ENCODE data around the gene FAM229B. TPM values are rescaled to one million over a fixed set of nuclear protein-coding genes. Genes with fewer than 3 reads are reported as not detected.
"Not testable (repeated sequence)": the region's sequence is repeated elsewhere in the genome, so short reads cannot be mapped to it uniquely, and the experiment has no call there.

Gene FAM229B
- total and polyA plus RNA-seq, 11 donors = 28.6 to 85.8 (median 54.8) TPM

DNA sequence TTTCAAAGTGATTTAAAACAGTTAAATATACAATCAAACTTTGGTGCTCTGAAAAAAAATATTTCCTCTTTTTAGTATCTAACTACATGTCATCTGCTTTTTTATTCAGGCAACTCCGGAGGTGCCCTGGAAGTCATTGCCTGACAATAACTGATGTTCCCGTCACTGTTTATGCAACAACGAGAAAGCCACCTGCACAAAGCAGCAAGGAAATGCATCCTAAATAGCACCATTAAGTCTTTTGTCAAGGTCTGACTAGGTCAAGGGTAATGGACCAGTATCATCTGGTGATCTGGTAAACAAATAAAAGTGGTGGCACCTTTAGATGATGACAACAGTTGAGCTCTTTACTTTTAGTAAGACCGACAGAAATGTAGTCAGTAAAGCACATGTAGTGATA lies 13.2 kb downstream of the FAM229B start:
- H3K4me1 ChIP-seq = peaks cover 0 to 14% (median 0%) of the 10 kb centered on the region in 12 donors
- TF ChIP-seq POLR2A (IDR thresholded peaks at IDR 0.05) = no peak
- TF ChIP-seq, protein P1, sequence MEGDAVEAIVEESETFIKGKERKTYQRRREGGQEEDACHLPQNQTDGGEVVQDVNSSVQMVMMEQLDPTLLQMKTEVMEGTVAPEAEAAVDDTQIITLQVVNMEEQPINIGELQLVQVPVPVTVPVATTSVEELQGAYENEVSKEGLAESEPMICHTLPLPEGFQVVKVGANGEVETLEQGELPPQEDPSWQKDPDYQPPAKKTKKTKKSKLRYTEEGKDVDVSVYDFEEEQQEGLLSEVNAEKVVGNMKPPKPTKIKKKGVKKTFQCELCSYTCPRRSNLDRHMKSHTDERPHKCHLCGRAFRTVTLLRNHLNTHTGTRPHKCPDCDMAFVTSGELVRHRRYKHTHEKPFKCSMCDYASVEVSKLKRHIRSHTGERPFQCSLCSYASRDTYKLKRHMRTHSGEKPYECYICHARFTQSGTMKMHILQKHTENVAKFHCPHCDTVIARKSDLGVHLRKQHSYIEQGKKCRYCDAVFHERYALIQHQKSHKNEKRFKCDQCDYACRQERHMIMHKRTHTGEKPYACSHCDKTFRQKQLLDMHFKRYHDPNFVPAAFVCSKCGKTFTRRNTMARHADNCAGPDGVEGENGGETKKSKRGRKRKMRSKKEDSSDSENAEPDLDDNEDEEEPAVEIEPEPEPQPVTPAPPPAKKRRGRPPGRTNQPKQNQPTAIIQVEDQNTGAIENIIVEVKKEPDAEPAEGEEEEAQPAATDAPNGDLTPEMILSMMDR (IDR thresholded peaks at IDR 0.05) = no peak
- no peaks in the 10 kb centered on the region for H3K27me3 ChIP-seq
- H3K36me3 ChIP-seq = peaks cover 0 to 47% (median 10%) of the 10 kb centered on the region in 9 donors
- peaks cover 0 to 4% (median 0%) of the 10 kb centered on the region in 12 donors for H3K9me3 ChIP-seq
- no peak for DNase-seq
- H3K4me3 ChIP-seq = no peak overlapping the region
- intact Hi-C loops (cut with DNase I) = no loop called here
- 59 to 71% (median 65%) methylated on average over 4 of the region's 4 CpGs for WGBS, 4 donors
- peak overlapping the region in 3 of 12 donors; percentile 0 to 24 (median 10) for H3K27ac ChIP-seq
- peak in 2 of 4 donors; percentile 24 to 83 for ATAC-seq

DNA sequence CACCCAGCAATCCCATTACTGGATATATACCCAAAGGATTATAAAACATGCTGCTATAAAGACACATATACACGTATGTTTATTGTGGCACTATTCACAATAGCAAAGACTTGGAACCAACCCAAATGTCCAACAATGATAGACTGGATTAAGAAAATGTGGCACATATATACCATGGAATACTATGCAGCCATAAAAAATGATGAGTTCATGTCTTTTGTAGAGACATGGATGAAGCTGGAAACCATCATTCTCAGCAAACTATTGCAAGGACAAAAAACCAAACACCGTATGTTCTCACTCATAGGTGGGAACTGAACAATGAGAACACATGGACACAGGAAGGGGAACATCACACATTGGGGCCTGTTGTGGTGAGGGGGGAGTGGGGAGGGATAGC lies 18.6 kb downstream of the FAM229B start:
- 86 to 97% (median 94%) methylated on average over 2 of the region's 2 CpGs for WGBS, 4 donors
- intact Hi-C loops (cut with DNase I); H3K9me3 ChIP-seq; H3K4me3 ChIP-seq; H3K27ac ChIP-seq; DNase-seq; H3K27me3 ChIP-seq; ATAC-seq: not testable (repeated sequence)
- Histone ChIP-seq H3K4me1 (peaks cover 0 to 13% (median 0%) of the 10 kb centered on the region in 12 donors), H3K36me3 (peaks cover 0 to 72% (median 32%) of the 10 kb centered on the region in 9 donors)

DNA sequence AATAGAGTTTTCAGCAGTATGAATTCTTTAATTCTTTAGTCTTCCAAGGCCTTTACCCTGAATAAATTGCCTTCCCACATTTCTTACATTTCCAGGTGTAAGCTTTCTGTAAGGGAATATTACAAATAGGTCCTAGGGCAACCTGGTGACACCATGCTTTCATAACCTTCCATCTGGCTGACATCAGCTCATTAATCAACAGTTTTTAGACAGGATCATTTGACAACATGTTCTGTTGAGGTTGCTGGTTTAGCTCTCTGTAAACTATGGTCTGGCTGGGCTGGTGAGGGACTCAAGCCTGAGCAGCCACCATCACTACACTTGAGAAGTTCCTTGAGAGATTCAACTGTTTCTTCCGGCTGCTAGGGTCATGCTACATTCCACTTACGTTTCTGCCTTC lies 19.2 kb downstream of the FAM229B start:
- peaks cover 0 to 72% (median 38%) of the 10 kb centered on the region in 9 donors for H3K36me3 ChIP-seq
- no peaks in the 10 kb centered on the region for H3K27me3 ChIP-seq
- peaks cover 0 to 4% (median 0%) of the 10 kb centered on the region in 12 donors for H3K9me3 ChIP-seq
- peaks cover 0 to 11% (median 0%) of the 10 kb centered on the region in 12 donors for H3K4me1 ChIP-seq
- H3K27ac ChIP-seq = no peak overlapping the region
- DNase-seq (no peak), ATAC-seq (peak in 1 of 4 donors; percentile 20)
- intact Hi-C loops (cut with DNase I) = no loop called here
- no peak for TF ChIP-seq POLR2A (IDR thresholded peaks at IDR 0.05)
- TF ChIP-seq, protein P1 (IDR thresholded peaks at IDR 0.05) = no peak
- no peak overlapping the region for H3K4me3 ChIP-seq
- 68 to 76% (median 69%) methylated on average over 2 of the region's 2 CpGs for WGBS, 4 donors

DNA sequence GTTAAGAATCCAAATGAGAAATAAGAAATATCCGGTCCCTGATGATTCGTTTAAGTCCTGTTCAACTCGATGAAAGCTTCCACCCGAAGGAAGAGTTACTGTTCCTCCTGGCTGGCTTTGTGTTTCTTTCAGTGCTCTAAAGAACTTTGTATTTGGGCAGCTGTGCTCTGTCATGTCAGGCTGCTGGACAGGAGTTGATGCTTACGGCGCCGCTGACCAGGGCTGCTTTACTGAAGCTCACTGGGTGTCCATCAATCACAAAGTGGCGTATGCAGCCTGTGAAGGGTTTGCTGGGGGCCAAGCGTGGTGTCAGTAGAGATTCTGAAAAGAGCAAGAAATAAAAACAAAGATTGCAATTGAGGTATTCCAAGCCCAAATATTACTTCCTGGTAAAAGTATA lies 21.9 kb downstream of the FAM229B start:
- H3K4me1 ChIP-seq = peaks cover 0 to 31% (median 5%) of the 10 kb centered on the region in 12 donors
- WGBS, 4 donors = 60 to 78% (median 71%) methylated on average over 9 of the region's 9 CpGs
- H3K27ac ChIP-seq = peak overlapping the region in 1 of 12 donors; percentile 33
- no peak for TF ChIP-seq POLR2A (IDR thresholded peaks at IDR 0.05)
- TF ChIP-seq, protein P1 (IDR thresholded peaks at IDR 0.05) = no peak
- H3K27me3 ChIP-seq = no peaks in the 10 kb centered on the region
- ATAC-seq = peak in 1 of 4 donors; percentile 24
- DNase-seq = peak in 1 of 5 donors; percentile 32
- peaks cover 0 to 4% (median 0%) of the 10 kb centered on the region in 12 donors for H3K9me3 ChIP-seq
- intact Hi-C loops (cut with DNase I) = no loop called here
- peaks cover 0 to 83% (median 56%) of the 10 kb centered on the region in 9 donors for H3K36me3 ChIP-seq
- no peak overlapping the region for H3K4me3 ChIP-seq

DNA sequence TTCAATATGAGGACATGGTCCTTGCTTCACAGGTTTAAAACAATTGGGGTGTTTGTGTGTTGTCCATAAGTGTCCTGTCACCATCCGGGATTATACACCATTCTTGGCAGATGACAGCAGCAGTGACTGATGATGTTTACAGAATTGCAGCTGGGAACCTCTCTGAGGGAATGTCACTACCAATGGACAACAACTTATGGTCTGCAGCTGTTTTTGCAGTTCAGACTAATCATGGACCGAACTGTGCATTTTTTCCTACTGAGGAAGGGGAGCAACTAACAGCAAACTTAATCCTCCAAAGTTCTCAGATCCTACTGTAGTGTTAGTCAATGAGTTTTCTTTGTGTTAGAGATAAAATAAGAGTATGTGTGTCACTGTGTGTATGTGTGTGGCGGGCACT lies 26.0 kb downstream of the FAM229B start:
- WGBS, 4 donors = 47 to 56% (median 49%) methylated on average over 3 of the region's 3 CpGs
- Histone ChIP-seq H3K4me1 (peaks cover 0 to 31% (median 5%) of the 10 kb centered on the region in 12 donors), H3K4me3 (no peak overlapping the region), H3K27ac (peak overlapping the region in 5 of 12 donors; percentile 3 to 15 (median 14)), H3K27me3 (no peaks in the 10 kb centered on the region), H3K9me3 (no peaks in the 10 kb centered on the region), H3K36me3 (peaks cover 0 to 100% (median 73%) of the 10 kb centered on the region in 9 donors)
- intact Hi-C loops (cut with DNase I) = no loop called here
- TF ChIP-seq POLR2A (IDR thresholded peaks at IDR 0.05) = no peak
- TF ChIP-seq, protein P1 (IDR thresholded peaks at IDR 0.05) = no peak
- no peak for DNase-seq
- peak in 1 of 4 donors; percentile 62 for ATAC-seq
